ENCODE results near the gene FNBP1. TPM values are rescaled to one million over a fixed set of nuclear protein-coding genes. Genes with fewer than 3 reads are reported as not detected.

The FNBP1 gene
- total RNA-seq, 6 experiments from 2014 or later: 11.7 to 27.1 (median 15.9) TPM

DNA sequence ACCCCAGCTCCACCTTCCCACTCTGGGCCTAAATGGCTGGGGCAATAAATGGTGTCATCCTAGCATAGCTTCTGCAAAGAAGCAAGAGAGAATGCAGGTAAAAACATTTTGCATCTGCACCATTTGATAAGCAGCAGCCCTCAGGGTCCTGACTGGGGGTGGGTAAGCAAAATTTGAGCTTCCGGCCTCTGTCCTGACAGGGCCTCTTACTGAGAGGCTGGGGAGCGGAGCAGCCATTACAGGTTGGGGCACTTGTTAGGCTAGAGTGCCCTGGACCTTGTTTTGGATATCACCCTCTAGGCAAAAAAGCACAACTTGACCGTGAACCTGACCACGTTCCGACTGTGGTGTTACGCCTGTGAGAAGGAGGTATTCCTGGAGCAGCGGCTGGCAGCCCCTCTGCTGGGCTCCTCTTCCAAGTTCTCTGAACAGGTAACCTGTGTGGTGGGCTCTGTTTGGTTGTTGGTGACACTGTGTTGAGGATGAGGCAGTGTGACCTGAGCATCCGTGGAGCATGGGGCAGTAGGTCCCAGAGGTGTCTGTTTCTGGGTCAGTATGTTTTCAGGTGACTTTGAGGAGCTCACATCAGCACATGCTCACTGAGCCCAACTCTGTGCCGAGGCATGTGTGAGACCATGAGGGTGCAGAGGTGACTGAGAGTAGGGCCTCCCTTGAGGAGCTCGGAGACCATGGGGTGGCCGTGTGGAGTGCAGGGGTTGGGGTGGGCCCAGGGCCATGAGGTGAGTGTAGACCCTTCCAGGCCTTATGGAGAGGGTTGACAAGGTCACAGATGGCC is 184.6 kb downstream of the FNBP1 start:
- intact Hi-C loops (cut with DNase I): no loop called here
- Histone ChIP-seq H3K4me3 (no peak overlapping the region), H3K27ac (no peak overlapping the region), H3K27me3 (no peaks in the 10 kb centered on the region), H3K9me3 (no peaks in the 10 kb centered on the region), H3K4me1 (no peaks in the 10 kb centered on the region), H3K36me3 (peaks cover 0 to 34% (median 2%) of the 10 kb centered on the region in 4 donors)
- TF ChIP-seq CTCF (IDR thresholded peaks at IDR 0.05) (no peak), POLR2A (IDR thresholded peaks at IDR 0.05) (no peak)
- DNase-seq (no peak), ATAC-seq (no peak)
- WGBS (ENCODE audit: insufficient coverage, low coverage, low lambda C conversion rate, missing lambda C conversion rate): 63% methylated on average over 4 of the region's 11 CpGs

DNA sequence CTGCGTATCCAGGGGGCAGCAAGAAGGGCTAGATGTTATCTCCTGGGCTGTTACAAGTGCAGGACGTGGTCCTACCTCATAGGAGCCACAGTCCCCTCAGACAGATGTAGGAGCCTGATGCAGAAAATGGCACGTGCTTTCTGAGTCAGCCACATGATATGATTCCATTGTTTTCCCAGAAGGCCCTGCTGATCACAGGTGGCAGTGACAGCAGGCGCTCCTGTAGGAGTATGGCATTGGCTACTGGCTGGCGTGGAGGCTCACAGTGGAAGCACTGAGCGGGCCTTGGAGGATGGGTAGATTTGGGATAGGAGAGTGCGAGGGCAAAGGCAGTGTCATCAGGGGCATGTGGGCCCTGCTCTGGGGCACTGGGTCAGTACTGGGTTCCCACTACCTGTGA is 185.8 kb downstream of the FNBP1 start:
- Histone ChIP-seq H3K4me3 (no peak overlapping the region), H3K4me1 (no peaks in the 10 kb centered on the region), H3K36me3 (peaks cover 0 to 44% (median 7%) of the 10 kb centered on the region in 4 donors), H3K27me3 (no peaks in the 10 kb centered on the region), H3K27ac (no peak overlapping the region), H3K9me3 (no peaks in the 10 kb centered on the region)
- TF ChIP-seq POLR2A (IDR thresholded peaks at IDR 0.05) (no peak), CTCF (IDR thresholded peaks at IDR 0.05) (no peak)
- no peak for ATAC-seq
- intact Hi-C loops (cut with DNase I): no loop called here
- no CpG with 5 or more reads among the region's 7 CpGs for WGBS (ENCODE audit: insufficient coverage, low coverage, low lambda C conversion rate, missing lambda C conversion rate)
- no peak for DNase-seq

- Histone ChIP-seq H3K9me3 (no peaks in the 10 kb centered on the region), H3K27ac (no peak overlapping the region), H3K4me1 (no peaks in the 10 kb centered on the region), H3K36me3 (peaks cover 0 to 34% (median 7%) of the 10 kb centered on the region in 4 donors), H3K27me3 (no peaks in the 10 kb centered on the region), H3K4me3 (no peak overlapping the region)
- WGBS (ENCODE audit: insufficient coverage, low coverage, low lambda C conversion rate, missing lambda C conversion rate): 87% methylated on average over 1 of the region's 4 CpGs
- intact Hi-C loops (cut with DNase I): no loop called here
- ATAC-seq: no peak
- no peak for DNase-seq
- no peak for TF ChIP-seq POLR2A (IDR thresholded peaks at IDR 0.05)
- no peak for TF ChIP-seq CTCF (IDR thresholded peaks at IDR 0.05)
Measured at GRCh38 chr9:129854588-129855110, 188.3 kb downstream of the FNBP1 start.

DNA sequence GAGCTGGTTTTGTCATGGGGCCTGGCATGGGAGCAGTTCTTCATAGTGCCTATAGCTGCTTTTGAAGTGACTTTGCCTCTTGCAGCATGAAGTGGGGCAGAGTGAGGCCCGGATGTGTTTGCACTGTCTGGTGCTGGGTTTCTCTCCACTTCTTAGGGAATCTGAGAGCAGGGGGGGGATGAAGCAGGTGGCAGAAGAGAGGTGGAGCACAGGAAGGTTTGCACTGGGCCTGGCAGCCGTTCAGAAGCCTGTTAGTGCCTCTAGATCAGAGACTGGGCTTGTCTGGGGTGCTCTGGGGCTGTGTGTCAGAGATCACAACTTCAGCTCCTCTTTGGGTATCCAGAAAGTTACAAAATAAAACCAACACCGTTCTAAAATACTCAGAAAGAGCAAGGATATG is 189.4 kb downstream of the FNBP1 start:
- DNase-seq: no peak
- no peak overlapping the region for H3K4me3 ChIP-seq

More for the DNA sequence above, 189.4 kb downstream of the FNBP1 start:
- Histone ChIP-seq H3K27ac (no peak overlapping the region), H3K9me3 (no peaks in the 10 kb centered on the region), H3K36me3 (peaks cover 0 to 34% (median 7%) of the 10 kb centered on the region in 4 donors), H3K4me1 (no peaks in the 10 kb centered on the region), H3K27me3 (no peaks in the 10 kb centered on the region)
- ATAC-seq: no peak
- intact Hi-C loops (cut with DNase I): no loop called here
- 42% methylated on average over 2 of the region's 3 CpGs for WGBS (ENCODE audit: insufficient coverage, low coverage, low lambda C conversion rate, missing lambda C conversion rate)
- TF ChIP-seq CTCF (IDR thresholded peaks at IDR 0.05) (no peak), POLR2A (IDR thresholded peaks at IDR 0.05) (no peak)
